B cell (primary cell): ENCODE measurements around the gene BTF3. TPM values are rescaled to one million over a fixed set of nuclear protein-coding genes. Genes with fewer than 3 reads are reported as not detected.
"Not testable (repeated sequence)": the region's sequence is repeated elsewhere in the genome, so short reads cannot be mapped to it uniquely, and the experiment has no call there.

ENCODE experiments used
- ATAC-seq: fragments of 200-7000 bp; cut with Tn5 transposase; one replicate; pipeline ENCODE4 v1.10.0; 2021; ENCODE audit warnings: low read depth, mild to moderate bottlenecking, moderate number of reproducible peaks, moderate library complexity
- CTCF ChIA-PET: fragments of 350-600 bp; sonication (Branson Sonifier 250); formaldehyde crosslinking; loops from one replicate; lab custom pipeline; 2021; ENCODE audit warnings: antibody characterized with exemption, inconsistent platforms; lab: Charles Lee
- POLR2A ChIA-PET: fragments of 350-600 bp; sonication (Branson Sonifier 250); formaldehyde crosslinking; loops from one replicate; lab custom pipeline; 2021; ENCODE audit warnings: antibody characterized with exemption; lab: Charles Lee
- DNase-seq: peaks from one replicate; pipeline ENCODE4 v3.0.0; 2013
- H2AFZ ChIP-seq: 2 replicates; pipeline ENCODE4 v1.6.1; 2012; ENCODE audit warnings: mild to moderate bottlenecking, low read depth, low read length; ENCODE audit not compliant: insufficient read depth, poor library complexity, severe bottlenecking
- H3K27ac ChIP-seq, 2 donors: 1 replicate in 1 of 2; 2 replicates in 1 of 2; pipeline ENCODE4 v1.5.1; 2012 to 2013; ENCODE audit warnings: low read length in 2 of 2, mild to moderate bottlenecking in 2 of 2, moderate library complexity in 1 of 2
- H3K27me3 ChIP-seq, 4 experiments: fragments of 200-600 bp in 1 of 4; sonication (generic) in 1 of 4; replicated peaks in 1 of 4; 1 replicate in 2 of 4; 2 replicates in 2 of 4; pipeline versions ENCODE4 v1.6.1 to v1.7.0; 2013 to 2016; ENCODE audit warnings: low read length in 3 of 4, mild to moderate bottlenecking in 2 of 4, mixed read lengths in 1 of 4, moderate library complexity in 1 of 4; ENCODE audit not compliant: insufficient read depth in 4 of 4, control insufficient read depth in 3 of 4; ENCODE audit errors: control extremely low read depth in 1 of 4
- H3K36me3 ChIP-seq, 2 experiments: replicated peaks in 1 of 2; 1 replicate in 1 of 2; 2 replicates in 1 of 2; pipeline versions ENCODE4 v1.6.1 to v1.7.1; 2013; ENCODE audit warnings: low read length in 1 of 2; ENCODE audit not compliant: insufficient read depth in 2 of 2, control insufficient read depth in 1 of 2; ENCODE audit errors: control extremely low read depth in 1 of 2, extremely low read depth in 1 of 2
- H3K4me1 ChIP-seq, 2 donors: fragments of 200-600 bp in 1 of 2; sonication (generic) in 1 of 2; 1 replicate in 1 of 2; 2 replicates in 1 of 2; pipeline versions ENCODE4 v1.5.1 to v1.6.1; 2013 to 2017; ENCODE audit warnings: low read length in 2 of 2; ENCODE audit not compliant: control insufficient read depth in 2 of 2, insufficient read depth in 2 of 2
- H3K4me2 ChIP-seq: replicated peaks from 2 replicates; pipeline ENCODE3; 2012; ENCODE audit warnings: mild to moderate bottlenecking, low read depth, low read length; ENCODE audit not compliant: poor library complexity, severe bottlenecking
- H3K4me3 ChIP-seq, 5 experiments: fragments of 200-600 bp in 1 of 5; sonication (generic) in 1 of 5; 1 replicate in 3 of 5; 2 replicates in 2 of 5; pipeline versions ENCODE4 v1.5.1 to v1.7.0; 2011 to 2016; ENCODE audit warnings: low read length in 4 of 5, mild to moderate bottlenecking in 4 of 5, low read depth in 2 of 5, control low read depth in 1 of 5, moderate library complexity in 1 of 5; ENCODE audit not compliant: insufficient read depth in 1 of 5; ENCODE audit errors: control extremely low read depth in 1 of 5, extremely low read depth in 1 of 5
- H3K79me2 ChIP-seq: fragments of 200-600 bp; sonication (generic); one replicate; pipeline ENCODE4 v1.6.0; 2016; ENCODE audit warnings: low read length; ENCODE audit not compliant: control insufficient read depth, insufficient read depth
- H3K9ac ChIP-seq: fragments of 200-600 bp; sonication (generic); 2 replicates; pipeline ENCODE4 v1.6.1; 2017; ENCODE audit warnings: mild to moderate bottlenecking, low read length, moderate library complexity
- H3K9me3 ChIP-seq, 3 donors: one replicate each; pipeline versions ENCODE4 v1.6.1 to v1.7.1; 2013; ENCODE audit warnings: low read length in 2 of 3; ENCODE audit not compliant: control insufficient read depth in 2 of 3, insufficient read depth in 1 of 3; ENCODE audit errors: control extremely low read depth in 1 of 3
- H4K20me1 ChIP-seq: 2 replicates; pipeline ENCODE4 v1.6.0; 2012; ENCODE audit warnings: mild to moderate bottlenecking, low read length; ENCODE audit not compliant: insufficient read depth, control insufficient read depth, poor library complexity, severe bottlenecking
- H3K27ac Mint-ChIP-seq: one replicate; pipeline ENCODE4 v1.8.0; 2021; ENCODE audit warnings: mixed read lengths
- H3K27me3 Mint-ChIP-seq: one replicate; pipeline ENCODE4 v1.8.0; 2021; ENCODE audit warnings: mixed read lengths
- H3K4me1 Mint-ChIP-seq: one replicate; pipeline ENCODE4 v1.8.0; 2021; ENCODE audit warnings: mixed read lengths
- H3K4me3 Mint-ChIP-seq: one replicate; pipeline ENCODE4 v1.8.0; 2021; ENCODE audit warnings: mixed read lengths
- H3K9me3 Mint-ChIP-seq: one replicate; pipeline ENCODE4 v1.8.0; 2022; ENCODE audit warnings: mixed read lengths; ENCODE audit not compliant: insufficient read depth
- CTCF ChIP-seq: fragments of 200-600 bp; IDR thresholded peaks from one replicate; pipeline ENCODE4 v1.8.0; 2022; ENCODE audit warnings: antibody characterized with exemption, mild to moderate bottlenecking
- EZH2 ChIP-seq: IDR thresholded peaks from 2 replicates; pipeline ENCODE4 v1.6.1; 2012; ENCODE audit warnings: borderline replicate concordance, low read depth, mild to moderate bottlenecking, moderate library complexity, low read length; ENCODE audit not compliant: insufficient read depth, poor library complexity, severe bottlenecking
- WGBS: methylation state at CpG from one replicate; pipeline ENCODE4 v1.1.5; 2013; ENCODE audit warnings: missing lambda C conversion rate; ENCODE audit not compliant: insufficient coverage; 5-methylcytosine and 5-hydroxymethylcytosine counted together
- intact Hi-C: fragments of 100-400 bp; cut with micrococcal nuclease; formaldehyde crosslinking; loops from one replicate; pipeline ENCODE4 v1.10.0; 2022
- polyA plus RNA-seq: library from polyadenylated mRNA; depleted of rRNA; stranded (reverse); fragments of >200 nt; gene quantifications from 2 replicates; pipeline ENCODE4 v1.2.3, GENCODE V29; 2012
- total RNA-seq, 2 donors: library from RNA; stranded (reverse); fragments of 120-200 nt in 1 of 2; gene quantifications; 1 replicate in 1 of 2; 2 replicates in 1 of 2; pipeline versions ENCODE4 v1.2.3 to v1.2.4, GENCODE V29; 2013 to 2022

BTF3 gene
- total and polyA plus RNA-seq, 2 donors (not counting 1 experiment from before 2014, with no cell fraction given), result 309 to 466 TPM

- no peaks in the 10 kb centered on the region for H3K79me2 ChIP-seq
- CTCF ChIA-PET, result interaction anchor here (0.6 kb wide), 1 partner anchor 53 kb away, joined by 4 read pairs; no protein-coding TSS in a partner anchor
Measured at GRCh38 chr5:73486119-73486899, 11.9 kb upstream of the BTF3 start.

GRCh38 chr5:73487257-73487656, 11.0 kb upstream of the BTF3 start:
- H3K4me3 Mint-ChIP-seq, H3K36me3 ChIP-seq, H3K4me1 ChIP-seq, H3K27ac ChIP-seq, H3K9ac ChIP-seq, H3K27ac Mint-ChIP-seq, DNase-seq, H3K9me3 ChIP-seq, H2AFZ ChIP-seq, H3K4me3 ChIP-seq, H3K4me1 Mint-ChIP-seq, H3K79me2 ChIP-seq, intact Hi-C loops, H3K4me2 ChIP-seq, CTCF ChIA-PET, H3K27me3 ChIP-seq, H4K20me1 ChIP-seq, ATAC-seq, H3K9me3 Mint-ChIP-seq, POLR2A ChIA-PET: not testable (repeated sequence)
- 75% methylated on average over 2 of the region's 4 CpGs for WGBS
- H3K27me3 Mint-ChIP-seq, result peaks cover 55% of the 10 kb centered on the region

More at GRCh38 chr5:73486119-73486899, 11.9 kb upstream of the BTF3 start:
- H3K36me3 ChIP-seq, result no peaks in the 10 kb centered on the region
- H2AFZ ChIP-seq, result no peak overlapping the region
- POLR2A ChIA-PET, result no interaction called here
- Mint-ChIP-seq H3K4me3 (no peak overlapping the region), H3K27ac (no peak overlapping the region), H3K4me1 (no peaks in the 10 kb centered on the region), H3K9me3 (no peaks in the 10 kb centered on the region), H3K27me3 (peaks cover 59% of the 10 kb centered on the region)
- no peaks in the 10 kb centered on the region for H3K4me1 ChIP-seq
- TF ChIP-seq EZH2 (no peak), CTCF (no peak)
- peaks cover 0 to 4% (median 2%) of the 10 kb centered on the region in 4 experiments for H3K27me3 ChIP-seq
- DNase-seq (no peak), ATAC-seq (no peak)
- WGBS, result 88% methylated on average over 1 of the region's 3 CpGs
- H3K27ac ChIP-seq, result no peak overlapping the region
- H3K9ac ChIP-seq, result no peak overlapping the region
- H3K9me3 ChIP-seq, result no peaks in the 10 kb centered on the region
- H3K4me2 ChIP-seq, result no peak overlapping the region
- no peaks in the 10 kb centered on the region for H4K20me1 ChIP-seq
- no peak overlapping the region for H3K4me3 ChIP-seq
- intact Hi-C loops, result no loop called here
